Measurements from ENCODE around the gene KIF16B. TPM values are rescaled to one million over a fixed set of nuclear protein-coding genes. Genes with fewer than 3 reads are reported as not detected.

Gene KIF16B
- total and polyA plus RNA-seq, 4 donors: 5.9 to 20.3 (median 9.6) TPM

DNA sequence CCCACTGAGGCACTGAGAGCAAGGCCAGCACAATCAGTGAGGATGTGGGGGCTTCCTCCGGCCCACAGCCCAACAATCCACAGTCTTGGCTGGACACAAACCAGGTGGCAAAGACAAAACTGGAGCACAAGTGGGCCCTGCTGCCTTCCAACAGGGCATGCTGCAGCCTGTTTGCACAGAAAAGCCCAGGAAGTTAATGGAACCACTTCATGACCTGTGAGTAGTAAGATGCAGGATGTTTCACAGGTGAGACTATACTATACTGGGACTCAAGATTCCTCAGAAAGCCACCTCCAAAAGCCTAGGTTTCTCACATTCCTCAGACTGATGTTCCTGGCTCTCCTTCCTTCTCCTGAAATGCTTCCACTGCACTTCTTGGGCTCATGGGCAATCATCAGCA is 235.5 kb downstream of the KIF16B start:
- 93 to 100% methylated on average over 1 of the region's 1 CpG for WGBS, 2 donors
- Histone ChIP-seq H3K9me3 (ENCODE audit: control insufficient read depth in 4 of 4, insufficient read depth in 3 of 4, low read length in 3 of 4) (no peaks in the 10 kb centered on the region), H3K36me3 (ENCODE audit: control insufficient read depth in 4 of 4, insufficient read depth in 4 of 4, low read length in 4 of 4) (peaks cover 0 to 4% (median 2%) of the 10 kb centered on the region in 4 donors), H3K4me1 (ENCODE audit: control insufficient read depth in 5 of 5, insufficient read depth in 5 of 5, low read length in 5 of 5) (no peaks in the 10 kb centered on the region), H3K4me3 (no peak overlapping the region), H3K27me3 (ENCODE audit: control insufficient read depth in 3 of 3, insufficient read depth in 3 of 3, low read length in 2 of 3) (no peaks in the 10 kb centered on the region), H3K27ac (ENCODE audit: low read depth in 1 of 2, low read length in 1 of 2) (no peak overlapping the region), H3K9ac (ENCODE audit: insufficient read depth in 1 of 2, low read length in 2 of 2) (no peak overlapping the region)
- TF ChIP-seq, protein P1, sequence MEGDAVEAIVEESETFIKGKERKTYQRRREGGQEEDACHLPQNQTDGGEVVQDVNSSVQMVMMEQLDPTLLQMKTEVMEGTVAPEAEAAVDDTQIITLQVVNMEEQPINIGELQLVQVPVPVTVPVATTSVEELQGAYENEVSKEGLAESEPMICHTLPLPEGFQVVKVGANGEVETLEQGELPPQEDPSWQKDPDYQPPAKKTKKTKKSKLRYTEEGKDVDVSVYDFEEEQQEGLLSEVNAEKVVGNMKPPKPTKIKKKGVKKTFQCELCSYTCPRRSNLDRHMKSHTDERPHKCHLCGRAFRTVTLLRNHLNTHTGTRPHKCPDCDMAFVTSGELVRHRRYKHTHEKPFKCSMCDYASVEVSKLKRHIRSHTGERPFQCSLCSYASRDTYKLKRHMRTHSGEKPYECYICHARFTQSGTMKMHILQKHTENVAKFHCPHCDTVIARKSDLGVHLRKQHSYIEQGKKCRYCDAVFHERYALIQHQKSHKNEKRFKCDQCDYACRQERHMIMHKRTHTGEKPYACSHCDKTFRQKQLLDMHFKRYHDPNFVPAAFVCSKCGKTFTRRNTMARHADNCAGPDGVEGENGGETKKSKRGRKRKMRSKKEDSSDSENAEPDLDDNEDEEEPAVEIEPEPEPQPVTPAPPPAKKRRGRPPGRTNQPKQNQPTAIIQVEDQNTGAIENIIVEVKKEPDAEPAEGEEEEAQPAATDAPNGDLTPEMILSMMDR (IDR thresholded peaks at IDR 0.05; ENCODE audit: control extremely low read depth, extremely low read depth): no peak
- DNase-seq: no peak
- ATAC-seq (ENCODE audit: insufficient read depth, low FRiP score): no peak

DNA sequence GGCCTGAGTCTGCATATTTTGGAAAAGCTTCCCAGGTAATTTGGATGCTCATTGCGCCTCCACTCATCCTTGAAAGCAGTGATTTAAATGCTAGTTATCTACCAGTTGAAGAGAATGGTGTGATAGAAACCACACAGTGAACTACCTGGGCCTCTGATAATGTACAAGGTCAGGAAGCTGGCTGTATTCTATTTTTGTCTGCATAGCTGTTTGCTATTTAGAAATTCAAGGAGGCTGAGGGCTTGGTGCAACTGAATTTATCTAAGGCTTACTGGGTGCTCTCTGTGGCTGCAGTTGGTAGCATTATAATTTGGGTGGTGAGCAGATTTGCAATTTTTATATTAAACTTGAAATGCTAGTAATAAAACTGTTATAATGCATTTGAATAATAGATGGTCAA is 245.6 kb downstream of the KIF16B start:
- no peak overlapping the region for H3K4me3 ChIP-seq
- WGBS, 2 donors: 97 to 100% methylated on average over 1 of the region's 1 CpG
- TF ChIP-seq, protein P1 (IDR thresholded peaks at IDR 0.05; ENCODE audit: control extremely low read depth, extremely low read depth): no peak
- no peak for DNase-seq
- H3K27ac ChIP-seq (ENCODE audit: low read depth in 1 of 2, low read length in 1 of 2): no peak overlapping the region
- peaks cover 0 to 2% (median 0%) of the 10 kb centered on the region in 4 donors for H3K9me3 ChIP-seq (ENCODE audit: control insufficient read depth in 4 of 4, insufficient read depth in 3 of 4, low read length in 3 of 4)
- no peak for ATAC-seq (ENCODE audit: insufficient read depth, low FRiP score)
- no peak overlapping the region for H3K9ac ChIP-seq (ENCODE audit: insufficient read depth in 1 of 2, low read length in 2 of 2)
- peaks cover 0 to 8% (median 2%) of the 10 kb centered on the region in 4 donors for H3K36me3 ChIP-seq (ENCODE audit: control insufficient read depth in 4 of 4, insufficient read depth in 4 of 4, low read length in 4 of 4)
- no peaks in the 10 kb centered on the region for H3K4me1 ChIP-seq (ENCODE audit: control insufficient read depth in 5 of 5, insufficient read depth in 5 of 5, low read length in 5 of 5)
- H3K27me3 ChIP-seq (ENCODE audit: control insufficient read depth in 3 of 3, insufficient read depth in 3 of 3, low read length in 2 of 3): no peaks in the 10 kb centered on the region

DNA sequence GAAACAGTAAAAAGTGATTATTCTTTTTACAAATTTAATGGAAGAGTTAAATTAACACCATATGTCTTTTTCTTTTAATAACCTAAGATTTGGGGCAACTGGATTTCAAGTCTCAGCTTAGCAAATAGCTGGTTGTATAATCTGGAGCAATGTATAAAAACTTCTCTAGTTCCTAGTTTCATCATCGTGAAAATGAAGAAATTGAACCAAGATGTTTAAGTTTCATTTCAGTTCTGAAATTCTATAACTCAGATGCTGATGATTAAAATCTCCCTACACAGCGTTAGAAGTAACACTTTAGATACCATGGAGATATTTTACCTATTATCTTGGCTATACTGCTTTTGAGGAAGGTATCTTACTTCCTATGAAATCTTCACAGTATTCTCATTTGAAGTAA is 252.0 kb downstream of the KIF16B start:
- TF ChIP-seq, protein P1 (IDR thresholded peaks at IDR 0.05; ENCODE audit: control extremely low read depth, extremely low read depth): no peak
- H3K9me3 ChIP-seq (ENCODE audit: control insufficient read depth in 4 of 4, insufficient read depth in 3 of 4, low read length in 3 of 4): no peaks in the 10 kb centered on the region
- H3K4me1 ChIP-seq (ENCODE audit: control insufficient read depth in 5 of 5, insufficient read depth in 5 of 5, low read length in 5 of 5): no peaks in the 10 kb centered on the region
- ATAC-seq (ENCODE audit: insufficient read depth, low FRiP score) (no peak), DNase-seq (no peak)
- no peak overlapping the region for H3K4me3 ChIP-seq
- H3K27ac ChIP-seq (ENCODE audit: low read depth in 1 of 2, low read length in 1 of 2): no peak overlapping the region
- WGBS, 2 donors: 71 to 84% methylated on average over 2 of the region's 2 CpGs
- H3K36me3 ChIP-seq (ENCODE audit: control insufficient read depth in 4 of 4, insufficient read depth in 4 of 4, low read length in 4 of 4): no peaks in the 10 kb centered on the region
- H3K27me3 ChIP-seq (ENCODE audit: control insufficient read depth in 3 of 3, insufficient read depth in 3 of 3, low read length in 2 of 3): no peaks in the 10 kb centered on the region
- no peak overlapping the region for H3K9ac ChIP-seq (ENCODE audit: insufficient read depth in 1 of 2, low read length in 2 of 2)
